Body of pancreas (tissue), 4 donors: Measurements from ENCODE around the gene BOD1L1. TPM values are rescaled to one million over a fixed set of nuclear protein-coding genes. Genes with fewer than 3 reads are reported as not detected.

ENCODE experiments used
- ATAC-seq: fragments of 150-250 bp; one replicate; pipeline ENCODE4 v1.9.1; 2016
- DNase-seq, 4 donors: peaks; one replicate each; pipeline ENCODE4 v3.0.0-alpha.2; 2019
- H3K27ac ChIP-seq, 4 donors: fragments of 200-600 bp; sonication (generic); 1 replicate in 3 of 4; 2 replicates in 1 of 4; pipeline versions ENCODE4 v1.5.1 to v1.6.1; 2016 to 2019; ENCODE audit warnings: mild to moderate bottlenecking in 1 of 4, mixed read lengths in 1 of 4, moderate library complexity in 1 of 4
- H3K27me3 ChIP-seq, 2 donors: fragments of 200-600 bp; sonication (generic); one replicate each; pipeline ENCODE4 v1.6.0; 2016; ENCODE audit warnings: mild to moderate bottlenecking in 1 of 2
- H3K36me3 ChIP-seq, 2 donors: fragments of 200-600 bp; sonication (generic); replicated peaks in 1 of 2; 2 replicates each; pipeline ENCODE4 v1.5.1; 2016; ENCODE audit warnings: low read depth in 2 of 2; ENCODE audit not compliant: insufficient read depth in 1 of 2
- H3K4me1 ChIP-seq: fragments of 200-600 bp; sonication (generic); one replicate; pipeline ENCODE4 v1.6.0; 2016
- H3K4me3 ChIP-seq, 2 donors: fragments of 200-600 bp; sonication (generic); 1 replicate in 1 of 2; 2 replicates in 1 of 2; pipeline ENCODE4 v1.5.1; 2016 to 2019
- H3K9me3 ChIP-seq, 3 donors: fragments of 200-600 bp; sonication (generic); 1 replicate in 2 of 3; 2 replicates in 1 of 3; pipeline ENCODE4 v1.5.1; 2016
- CTCF ChIP-seq, 7 experiments: fragments of 450-650 bp in 4 of 7; fragments of 200-600 bp in 3 of 7; sonication (generic) in 3 of 7; IDR thresholded peaks; one replicate each; pipeline ENCODE4 v1.5.1; 2016 to 2019; ENCODE audit warnings: antibody characterized with exemption in 7 of 7
- POLR2A ChIP-seq, 3 donors: fragments of 450-650 bp; IDR thresholded peaks; one replicate each; pipeline ENCODE4 v1.6.1; 2016; ENCODE audit warnings: antibody characterized with exemption in 3 of 3, mild to moderate bottlenecking in 2 of 3
- WGBS, 2 donors: methylation state at CpG; one replicate each; pipeline ENCODE4 v1.1.5; 2017; 5-methylcytosine and 5-hydroxymethylcytosine counted together
- intact Hi-C: fragments of 100-400 bp; cut with DNase I; formaldehyde crosslinking; loops from one replicate; pipeline ENCODE4 v1.15.1; 2023
- total RNA-seq, 2 donors: library from RNA; depleted of rRNA; stranded (reverse); fragments of >200 nt; gene quantifications; one replicate each; pipeline ENCODE4 v1.1.0, GENCODE V29; 2016

The BOD1L1 gene
- total RNA-seq, 2 donors from 2014 or later, result 28.5 to 31.0 TPM

- no peak for TF ChIP-seq POLR2A (IDR thresholded peaks at IDR 0.05)
- no peak for TF ChIP-seq CTCF (IDR thresholded peaks at IDR 0.05)
- H3K27ac ChIP-seq, result no peak overlapping the region
- H3K36me3 ChIP-seq, result no peaks in the 10 kb centered on the region
- DNase-seq, result no peak
- intact Hi-C loops, result no loop called here
- H3K4me3 ChIP-seq, result no peak overlapping the region
- WGBS, 2 donors, result 23 to 33% methylated on average over 7 to 8 of the region's 8 CpGs
- no peaks in the 10 kb centered on the region for H3K9me3 ChIP-seq
- H3K27me3 ChIP-seq, result no peaks in the 10 kb centered on the region
- ATAC-seq, result no peak
- H3K4me1 ChIP-seq, result peaks cover 24% of the 10 kb centered on the region
Observed at GRCh38 chr4:13640149-13640940, 12.8 kb upstream of the BOD1L1 start.

GRCh38 chr4:13635286-13635799, 7.8 kb upstream of the BOD1L1 start:
- H3K4me1 ChIP-seq, result peaks cover under 1% of the 10 kb centered on the region
- H3K36me3 ChIP-seq, result no peaks in the 10 kb centered on the region
- DNase-seq (no peak), ATAC-seq (no peak)
- WGBS, 2 donors, result 76 to 78% methylated on average over 1 of the region's 1 CpG
- no peak overlapping the region for H3K4me3 ChIP-seq
- H3K27ac ChIP-seq, result no peak overlapping the region
- intact Hi-C loops, result no loop called here
- no peaks in the 10 kb centered on the region for H3K27me3 ChIP-seq
- no peak for TF ChIP-seq POLR2A (IDR thresholded peaks at IDR 0.05)
- no peak for TF ChIP-seq CTCF (IDR thresholded peaks at IDR 0.05)
- no peaks in the 10 kb centered on the region for H3K9me3 ChIP-seq

DNA sequence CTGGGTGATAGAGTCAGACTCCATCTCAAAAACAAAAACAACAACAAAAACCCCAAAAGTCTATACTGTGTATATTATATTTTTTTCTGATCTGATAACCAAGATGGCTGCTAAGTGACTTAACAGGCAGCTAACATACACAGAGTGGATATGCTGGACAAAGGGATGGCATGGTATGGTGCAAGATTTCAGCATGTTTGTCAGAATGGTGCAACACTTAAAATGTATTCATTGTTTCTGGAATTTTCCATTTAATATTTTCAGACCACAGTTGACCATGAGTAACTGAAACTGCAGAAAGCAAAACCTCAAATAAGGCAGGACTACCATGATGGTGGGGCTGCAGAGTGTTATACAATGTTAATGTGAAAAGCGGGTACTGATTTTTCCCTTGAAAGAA, 6.1 kb upstream of the BOD1L1 start:
- intact Hi-C loops, result no loop called here
- Histone ChIP-seq H3K27ac (no peak overlapping the region), H3K36me3 (no peaks in the 10 kb centered on the region), H3K4me3 (no peak overlapping the region), H3K4me1 (no peaks in the 10 kb centered on the region), H3K27me3 (no peaks in the 10 kb centered on the region), H3K9me3 (no peaks in the 10 kb centered on the region)
- no peak for TF ChIP-seq CTCF (IDR thresholded peaks at IDR 0.05)
- TF ChIP-seq POLR2A (IDR thresholded peaks at IDR 0.05), result no peak
- ATAC-seq (no peak), DNase-seq (no peak)
- WGBS, 2 donors, result 77 to 88% methylated on average over 1 of the region's 1 CpG

DNA sequence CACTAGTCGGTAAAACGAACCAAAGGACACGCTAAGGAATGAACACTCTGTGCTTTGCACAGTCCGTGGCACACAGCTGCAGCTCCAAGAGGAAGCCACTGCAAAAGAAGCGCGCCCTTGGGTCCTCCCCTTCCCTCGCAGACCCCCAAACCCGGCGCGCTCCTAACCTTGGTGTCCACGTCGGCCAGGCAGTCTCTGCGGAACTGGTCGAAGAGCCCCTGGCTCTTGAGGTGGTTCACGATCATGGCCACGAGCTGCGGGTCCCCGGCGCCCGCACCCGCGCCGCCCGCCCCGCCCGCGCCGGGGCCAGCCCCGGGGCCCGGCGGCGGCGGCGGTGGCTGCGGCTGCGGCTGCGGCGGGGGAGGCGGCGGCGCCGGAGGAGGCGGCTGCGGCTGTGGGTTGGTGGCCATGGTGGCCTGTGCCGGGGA, 333 bp downstream of the BOD1L1 start:
- peak in 3 of 4 donors; percentile 10 to 19 (median 16) for DNase-seq
- no peak for ATAC-seq
- no peaks in the 10 kb centered on the region for H3K9me3 ChIP-seq
- WGBS, 2 donors, result 0 to 6% methylated on average over 6 to 30 of the region's 45 CpGs
- peak overlapping the region; percentile 87 to 93 (median 92) for H3K27ac ChIP-seq
- TF ChIP-seq POLR2A (IDR thresholded peaks at IDR 0.05) (no peak), CTCF (IDR thresholded peaks at IDR 0.05) (no peak)
- peak overlapping the region; percentile 66 to 83 for H3K4me3 ChIP-seq
- no peaks in the 10 kb centered on the region for H3K36me3 ChIP-seq
- intact Hi-C loops, result no loop called here
- peaks cover 13% of the 10 kb centered on the region for H3K4me1 ChIP-seq
- no peaks in the 10 kb centered on the region for H3K27me3 ChIP-seq
